Erythroblast (primary cell): ENCODE results near the gene FBXO15.

Experiments used
- GATA1 ChIP-seq: IDR thresholded peaks from 2 replicates; pipeline ENCODE4 v1.6.1; 2011; ENCODE audit warnings: low read depth, mild to moderate bottlenecking, control low read depth, low read length, moderate library complexity
- POLR2A ChIP-seq: IDR thresholded peaks from 2 replicates; pipeline ENCODE4 v1.6.1; 2011; ENCODE audit warnings: mild to moderate bottlenecking, low read length

- TF ChIP-seq POLR2A = no peak
- TF ChIP-seq GATA1 = no peak
Measured at GRCh38 chr18:74078257-74078656, 69.4 kb downstream of the FBXO15 start.
